Neural progenitor cell (in vitro differentiated cells): Measurements from ENCODE around the gene DDX17. TPM values are rescaled to one million over a fixed set of nuclear protein-coding genes. Genes with fewer than 3 reads are reported as not detected.

Experiments
- DNase-seq: peaks from one replicate; pipeline ENCODE4 v3.0.0-alpha.2; 2016; ENCODE audit warnings: low spot score
- H2AFZ ChIP-seq: fragments of 200-600 bp; sonication (generic); replicated peaks from 2 replicates; pipeline ENCODE4 v1.6.1; 2016; ENCODE audit warnings: antibody characterized with exemption
- H3F3A ChIP-seq: fragments of 200-600 bp; sonication (generic); 2 replicates; pipeline ENCODE4 v1.6.1; 2016; ENCODE audit warnings: antibody characterized with exemption, low read depth
- H3K27ac ChIP-seq: fragments of 200-600 bp; sonication (generic); 2 replicates; pipeline ENCODE4 v1.5.1; 2016; ENCODE audit warnings: mild to moderate bottlenecking
- H3K27me3 ChIP-seq: fragments of 200-600 bp; sonication (generic); 2 replicates; pipeline ENCODE4 v1.6.1; 2016; ENCODE audit warnings: mild to moderate bottlenecking, moderate library complexity
- H3K36me3 ChIP-seq: fragments of 200-600 bp; sonication (generic); 2 replicates; pipeline ENCODE4 v1.5.1; 2016
- H3K4me1 ChIP-seq: fragments of 200-600 bp; sonication (generic); 2 replicates; pipeline ENCODE4 v1.6.1; 2016; ENCODE audit warnings: mixed run types
- H3K4me2 ChIP-seq: fragments of 200-600 bp; sonication (generic); 2 replicates; pipeline ENCODE4 v1.6.1; 2016
- H3K4me3 ChIP-seq: fragments of 200-600 bp; sonication (generic); 2 replicates; pipeline ENCODE4 v1.5.1; 2016
- H3K79me2 ChIP-seq: fragments of 200-600 bp; sonication (generic); 2 replicates; pipeline ENCODE4 v1.6.1; 2016; ENCODE audit warnings: low read depth
- H3K9ac ChIP-seq: fragments of 200-600 bp; sonication (generic); 2 replicates; pipeline ENCODE4 v1.6.1; 2016
- H3K9me3 ChIP-seq: fragments of 200-600 bp; sonication (generic); 2 replicates; pipeline ENCODE4 v1.5.1; 2016; ENCODE audit warnings: low read depth
- H4K20me1 ChIP-seq: fragments of 200-600 bp; sonication (generic); 2 replicates; pipeline ENCODE4 v1.6.1; 2016; ENCODE audit warnings: low read depth
- H3K27ac Mint-ChIP-seq: 3 replicates; pipeline ENCODE4 v1.8.0; 2021; ENCODE audit warnings: mixed read lengths
- H3K27me3 Mint-ChIP-seq: 2 replicates; pipeline ENCODE4 v1.8.0; 2022; ENCODE audit warnings: low read depth, mild to moderate bottlenecking, inconsistent platforms, moderate library complexity, mixed read lengths; ENCODE audit not compliant: insufficient read depth
- H3K36me3 Mint-ChIP-seq: 3 replicates; pipeline ENCODE4 v1.8.0; 2021; ENCODE audit warnings: mixed read lengths
- H3K4me1 Mint-ChIP-seq: 3 replicates; pipeline ENCODE4 v1.8.0; 2021; ENCODE audit warnings: mixed read lengths
- H3K4me3 Mint-ChIP-seq: 3 replicates; pipeline ENCODE4 v1.8.0; 2021; ENCODE audit warnings: mild to moderate bottlenecking, moderate library complexity, mixed read lengths
- H3K9me3 Mint-ChIP-seq: 3 replicates; pipeline ENCODE4 v1.8.0; 2020; ENCODE audit warnings: mixed read lengths
- CTCF ChIP-seq: fragments of 200-600 bp; sonication (generic); IDR thresholded peaks from 2 replicates; pipeline ENCODE4 v1.5.1; 2017; ENCODE audit warnings: antibody characterized with exemption, mild to moderate bottlenecking
- EZH2 ChIP-seq: fragments of 200-600 bp; sonication (generic); IDR thresholded peaks from 2 replicates; pipeline ENCODE4 v1.6.1; 2017; ENCODE audit warnings: antibody characterized with exemption, mild to moderate bottlenecking, moderate library complexity
- EZH2phosphoT487 ChIP-seq: fragments of 200-600 bp; sonication (generic); IDR thresholded peaks from 2 replicates; pipeline ENCODE4 v1.6.1; 2017; ENCODE audit warnings: antibody characterized with exemption
- total RNA-seq: library from RNA; depleted of rRNA; stranded (reverse); fragments of >200 nt; gene quantifications from 2 replicates; pipeline ENCODE4 v1.2.3, GENCODE V29; 2015; ENCODE audit warnings: low replicate concordance

DDX17 gene
- total RNA-seq, 1 donor from 2014 or later = 621 TPM

GRCh38 chr22:38485783-38486182, 20.3 kb downstream of the DDX17 start:
- Mint-ChIP-seq H3K4me1 (peaks cover 6% of the 10 kb centered on the region), H3K27me3 (peaks cover 5% of the 10 kb centered on the region), H3K9me3 (no peaks in the 10 kb centered on the region), H3K27ac (no peak overlapping the region), H3K4me3 (no peak overlapping the region), H3K36me3 (peaks cover 77% of the 10 kb centered on the region)
- Histone ChIP-seq H3K4me2 (no peak overlapping the region), H3K27me3 (no peaks in the 10 kb centered on the region), H3K9me3 (no peaks in the 10 kb centered on the region), H4K20me1 (peaks cover 60% of the 10 kb centered on the region), H2AFZ (no peak overlapping the region), H3K4me1 (no peaks in the 10 kb centered on the region), H3K27ac (no peak overlapping the region), H3K9ac (no peak overlapping the region), H3K79me2 (peaks cover 26% of the 10 kb centered on the region), H3F3A (peaks cover 100% of the 10 kb centered on the region), H3K36me3 (peaks cover 42% of the 10 kb centered on the region), H3K4me3 (no peak overlapping the region)
- no peak for TF ChIP-seq EZH2phosphoT487
- no peak for DNase-seq

DNA sequence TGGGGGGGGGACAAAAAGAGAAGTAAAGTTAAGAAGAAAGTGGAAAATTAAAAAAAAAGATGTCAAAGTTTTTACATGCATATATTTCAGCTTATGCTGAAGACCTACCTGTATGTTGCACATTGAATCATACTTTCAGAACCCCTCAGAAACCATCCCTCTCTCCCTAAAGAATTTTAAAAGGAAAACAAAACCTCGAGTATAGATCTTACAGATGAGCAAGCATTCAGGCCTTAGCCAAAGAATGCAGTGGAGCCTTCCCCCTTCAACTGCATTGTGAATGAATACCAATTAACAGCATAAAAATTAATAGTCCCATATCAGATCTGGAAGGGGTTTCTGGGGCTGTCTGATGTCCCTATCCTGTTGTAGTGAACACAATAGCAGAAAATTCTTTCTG, 21.9 kb downstream of the DDX17 start:
- peaks cover 48% of the 10 kb centered on the region for H4K20me1 ChIP-seq
- TF ChIP-seq EZH2phosphoT487 (no peak), EZH2 (no peak), CTCF (no peak)
- no peaks in the 10 kb centered on the region for H3K9me3 Mint-ChIP-seq

DNA sequence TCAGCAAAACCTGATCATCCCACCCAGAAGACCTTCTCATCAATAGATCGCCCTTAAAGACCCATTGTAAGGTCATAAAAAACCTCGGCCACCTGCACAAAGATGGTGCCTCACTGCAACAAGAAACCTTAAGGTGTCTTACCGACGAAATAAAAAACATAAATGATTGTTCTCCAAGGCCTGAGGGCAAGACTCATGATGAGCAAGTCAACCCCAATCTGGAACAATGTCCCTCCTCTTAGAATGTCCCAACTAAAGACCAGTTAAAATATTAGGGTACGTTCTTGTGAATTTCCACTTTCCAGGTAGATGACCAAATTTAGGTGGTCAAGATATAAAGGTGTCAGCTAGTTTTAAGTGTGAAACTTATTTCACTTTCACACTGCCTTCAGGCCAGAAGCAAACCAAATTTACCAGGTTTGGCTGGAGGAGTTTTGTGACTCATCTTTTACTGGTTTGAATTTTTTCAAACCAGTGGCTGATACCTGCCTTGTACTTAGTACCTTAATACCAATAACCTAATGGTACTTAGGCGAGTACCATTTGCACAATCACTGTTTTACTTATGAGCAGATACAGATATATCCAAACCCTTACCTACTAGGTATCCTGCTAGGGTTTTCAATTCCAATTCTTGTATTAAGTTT, 23.3 kb downstream of the DDX17 start:
- Histone ChIP-seq H3F3A (peaks cover 94% of the 10 kb centered on the region), H3K27ac (peak overlapping the region; percentile 67), H3K4me3 (no peak overlapping the region), H3K36me3 (peaks cover 18% of the 10 kb centered on the region), H3K9ac (no peak overlapping the region), H4K20me1 (peaks cover 37% of the 10 kb centered on the region), H2AFZ (no peak overlapping the region), H3K79me2 (no peaks in the 10 kb centered on the region), H3K4me1 (no peaks in the 10 kb centered on the region), H3K9me3 (no peaks in the 10 kb centered on the region), H3K27me3 (no peaks in the 10 kb centered on the region), H3K4me2 (no peak overlapping the region)
- Mint-ChIP-seq H3K36me3 (peaks cover 53% of the 10 kb centered on the region), H3K9me3 (no peaks in the 10 kb centered on the region), H3K27ac (no peak overlapping the region), H3K27me3 (peaks cover 3% of the 10 kb centered on the region), H3K4me1 (peaks cover 4% of the 10 kb centered on the region), H3K4me3 (no peak overlapping the region)
- DNase-seq = no peak
- no peak for TF ChIP-seq CTCF
- TF ChIP-seq EZH2phosphoT487 = no peak
- no peak for TF ChIP-seq EZH2

More for the DNA sequence above, 21.9 kb downstream of the DDX17 start:
- H3K27me3 Mint-ChIP-seq = peaks cover 3% of the 10 kb centered on the region
- peaks cover 29% of the 10 kb centered on the region for H3K36me3 ChIP-seq
- H3K4me1 Mint-ChIP-seq = peaks cover 3% of the 10 kb centered on the region
- no peak overlapping the region for H3K9ac ChIP-seq
- H3K27ac Mint-ChIP-seq = no peak overlapping the region
- H3K9me3 ChIP-seq = no peaks in the 10 kb centered on the region
- peaks cover 12% of the 10 kb centered on the region for H3K79me2 ChIP-seq
- peaks cover 100% of the 10 kb centered on the region for H3F3A ChIP-seq
- no peak for DNase-seq
- no peak overlapping the region for H3K4me2 ChIP-seq
- no peak overlapping the region for H3K4me3 Mint-ChIP-seq
- H3K36me3 Mint-ChIP-seq = peaks cover 64% of the 10 kb centered on the region
- no peak overlapping the region for H3K4me3 ChIP-seq
- H3K27ac ChIP-seq = peak overlapping the region; percentile 56
- no peaks in the 10 kb centered on the region for H3K4me1 ChIP-seq
- no peaks in the 10 kb centered on the region for H3K27me3 ChIP-seq
- no peak overlapping the region for H2AFZ ChIP-seq

- no peaks in the 10 kb centered on the region for H3K4me1 ChIP-seq
- Mint-ChIP-seq H3K36me3 (peaks cover 52% of the 10 kb centered on the region), H3K27ac (no peak overlapping the region), H3K4me3 (no peak overlapping the region), H3K27me3 (peaks cover 3% of the 10 kb centered on the region), H3K4me1 (peaks cover 4% of the 10 kb centered on the region), H3K9me3 (no peaks in the 10 kb centered on the region)
- H3K27me3 ChIP-seq = no peaks in the 10 kb centered on the region
- peak overlapping the region; percentile 67 for H3K27ac ChIP-seq
- TF ChIP-seq EZH2phosphoT487 (no peak), EZH2 (no peak), CTCF (no peak)
- DNase-seq = no peak
- no peak overlapping the region for H3K4me2 ChIP-seq
- H3K79me2 ChIP-seq = no peaks in the 10 kb centered on the region
- H2AFZ ChIP-seq = no peak overlapping the region
- H4K20me1 ChIP-seq = peaks cover 28% of the 10 kb centered on the region
- no peak overlapping the region for H3K9ac ChIP-seq
- no peak overlapping the region for H3K4me3 ChIP-seq
- H3K9me3 ChIP-seq = no peaks in the 10 kb centered on the region
- peaks cover 18% of the 10 kb centered on the region for H3K36me3 ChIP-seq
- H3F3A ChIP-seq = peaks cover 91% of the 10 kb centered on the region
Observed at GRCh38 chr22:38481871-38482332, 24.2 kb downstream of the DDX17 start.
